HL-60/S4 treated with retinoic acid at 250 ng/mL for 4 days and 3 days (cell line): ENCODE data around the gene PDCD1.

Experiments used
- in situ Hi-C: fragments of 300-500 bp; cut with MboI; formaldehyde crosslinking; loops from 2 replicates; pipeline ENCODE4 v1.7.0; 2022; ENCODE audit warnings: low sequenced_read_pairs

The PDCD1 gene

DNA sequence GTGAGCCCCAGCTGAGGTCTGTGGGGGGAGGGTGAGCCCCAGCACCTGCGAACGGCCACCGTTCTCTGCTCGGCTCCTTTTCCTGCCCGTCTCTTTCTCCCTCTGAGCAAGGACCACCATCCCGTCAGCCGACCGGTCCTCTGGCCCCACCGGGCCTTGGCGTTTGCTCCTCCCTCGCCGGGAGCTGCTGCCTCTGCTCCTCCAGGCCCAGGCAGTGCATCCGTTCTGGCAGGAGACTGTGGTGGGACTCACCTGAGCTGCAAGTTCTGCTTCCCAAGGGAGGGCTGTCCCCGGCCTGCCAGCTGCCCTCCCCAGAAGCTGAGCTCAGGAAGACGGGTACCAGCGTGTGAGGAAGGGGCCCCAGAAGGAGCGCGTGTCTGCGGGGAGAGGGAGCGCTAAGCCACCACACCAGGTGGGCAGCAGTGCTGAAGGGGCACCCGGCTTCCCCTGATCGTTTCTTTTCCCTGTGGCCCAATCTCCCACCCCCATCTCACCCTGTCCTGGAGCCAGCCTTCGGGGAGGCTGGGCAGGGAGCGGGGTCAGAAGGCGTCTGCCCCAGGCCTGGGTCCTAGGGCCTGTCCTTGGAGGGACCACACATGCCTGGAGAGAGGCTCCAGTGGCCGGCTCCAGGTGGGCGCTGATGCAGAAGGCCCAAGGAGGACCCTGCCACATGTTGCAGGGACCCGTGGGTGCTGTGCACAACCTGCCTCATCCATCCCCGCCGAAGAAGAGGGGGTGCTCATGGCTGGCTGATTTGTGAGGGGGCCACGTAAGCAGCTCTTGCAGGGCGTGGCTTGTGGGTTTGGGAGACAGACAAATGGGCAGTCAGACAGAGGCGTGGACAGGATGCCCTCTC, 8.3 kb upstream of the PDCD1 start:
- in situ Hi-C loops: no loop called here

DNA sequence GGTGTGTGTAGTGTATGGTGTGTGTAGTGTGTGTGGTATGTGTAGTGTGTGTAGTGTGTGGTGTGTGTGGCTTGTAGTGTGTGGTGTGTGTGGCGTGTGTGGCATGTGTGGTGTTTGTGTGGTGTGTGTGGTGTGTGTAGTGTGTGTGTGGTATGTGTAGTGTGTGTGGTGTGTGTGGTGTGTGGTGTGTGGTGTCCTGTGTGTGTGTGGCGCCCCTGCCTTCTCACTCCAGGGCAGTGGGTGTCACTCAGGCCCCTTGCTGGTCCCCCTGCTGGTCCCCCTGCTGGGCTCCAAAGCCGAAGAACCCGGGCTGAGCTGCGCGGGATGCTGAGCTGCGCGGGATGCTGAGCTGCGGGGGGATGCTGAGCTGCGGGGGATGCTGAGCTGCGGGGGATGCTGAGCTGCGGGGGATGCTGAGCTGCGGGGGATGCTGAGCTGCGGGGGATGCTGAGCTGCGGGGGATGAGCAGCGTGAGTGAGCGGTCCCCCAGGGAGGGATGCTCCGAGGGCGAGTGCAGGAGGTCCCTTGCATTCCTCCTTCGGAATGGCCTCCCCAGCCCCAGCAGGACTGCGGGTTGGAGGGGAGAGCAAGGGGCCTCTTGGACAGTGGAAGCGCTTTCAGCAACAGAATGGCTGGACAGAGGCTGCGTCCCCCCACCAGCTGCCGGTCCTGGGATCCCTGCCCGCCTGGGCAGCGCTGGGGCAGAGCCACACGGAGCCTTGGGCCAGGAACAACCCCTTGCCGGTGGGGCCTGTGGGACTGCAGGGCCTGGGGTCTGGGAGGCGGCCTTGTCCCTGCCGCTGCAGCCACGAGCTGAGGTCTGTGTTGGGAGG, 7.5 kb upstream of the PDCD1 start:
- in situ Hi-C loops: no loop called here

DNA sequence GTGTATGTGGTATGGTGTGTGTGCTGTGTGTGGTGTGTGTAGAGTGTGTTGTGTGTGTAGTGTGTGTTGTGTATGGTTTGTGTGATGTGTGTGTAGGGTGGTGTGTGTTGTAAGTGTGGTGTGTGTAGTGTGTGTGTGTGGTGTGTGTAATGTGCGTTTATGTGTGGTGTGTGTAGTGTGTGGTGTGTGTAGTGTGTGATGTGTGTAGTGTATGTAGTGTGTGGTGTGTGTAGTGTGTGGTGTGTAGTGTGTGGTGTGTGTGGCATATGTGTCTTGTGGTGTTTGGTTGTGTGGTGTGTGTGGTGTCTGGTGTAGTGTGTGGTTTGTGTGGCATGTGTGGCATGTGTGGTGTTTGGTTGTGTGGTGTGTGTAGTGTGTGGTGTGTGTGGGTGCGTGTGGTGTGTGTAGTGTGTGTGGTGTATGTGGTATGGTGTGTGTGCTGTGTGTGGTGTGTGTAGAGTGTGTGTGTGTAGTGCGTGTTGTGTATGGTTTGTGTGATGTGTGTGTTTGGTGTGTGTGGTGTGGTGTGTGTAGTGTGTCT, 6.8 kb upstream of the PDCD1 start:
- in situ Hi-C loops: no loop called here

DNA sequence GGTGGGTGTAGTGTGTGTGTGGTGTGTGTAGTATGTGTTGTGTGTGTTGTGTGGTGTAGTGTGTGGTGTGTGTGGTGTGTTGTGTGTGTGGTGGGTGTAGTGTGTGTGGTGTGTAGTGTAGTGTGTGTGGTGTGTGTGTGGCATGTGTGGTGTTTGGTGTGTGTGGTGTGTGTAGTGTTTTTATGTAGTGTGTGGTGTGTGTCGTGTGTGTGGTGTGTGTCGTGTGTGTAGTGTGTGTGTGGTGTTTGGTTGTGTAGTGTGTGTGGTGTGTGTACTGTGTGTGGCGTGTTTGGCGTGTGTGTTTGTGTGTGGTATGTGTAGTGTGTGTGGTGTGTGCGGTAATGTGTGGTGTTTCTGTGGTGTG, 6.1 kb upstream of the PDCD1 start:
- in situ Hi-C loops: no loop called here

DNA sequence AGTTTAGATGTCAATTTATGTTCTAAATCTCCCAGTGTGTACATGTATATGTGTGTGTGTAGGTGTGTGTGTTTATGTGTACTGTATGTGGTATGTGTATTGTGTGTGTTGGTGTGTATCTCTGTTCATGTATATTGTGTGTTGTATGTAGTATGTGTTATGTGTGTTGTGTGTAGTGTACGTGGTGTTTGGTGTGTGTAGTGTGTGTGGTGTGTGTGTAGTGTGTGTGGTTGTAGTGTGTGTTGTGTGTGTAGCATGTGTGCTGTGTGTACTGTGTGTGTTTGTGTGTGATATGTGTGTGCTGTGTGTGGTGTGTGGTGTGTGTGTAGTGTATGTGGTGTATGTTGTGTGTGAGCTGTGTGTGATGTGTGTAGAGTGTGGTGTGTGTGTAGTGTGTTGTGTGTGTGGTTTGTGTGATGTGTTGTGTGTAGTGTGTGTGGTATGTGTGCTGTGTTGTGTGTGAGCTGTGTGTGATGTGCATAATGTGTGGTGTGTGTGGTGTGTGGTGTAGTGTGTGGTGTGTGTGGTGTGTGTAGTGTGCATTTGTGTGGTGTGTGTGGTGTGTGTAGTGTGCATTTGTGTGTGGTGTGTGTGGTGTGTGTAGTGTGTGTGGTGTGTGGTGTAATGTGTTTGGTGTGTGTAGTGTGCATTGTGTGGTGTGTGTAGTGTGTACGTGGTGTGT, 5.6 kb upstream of the PDCD1 start:
- in situ Hi-C loops: no loop called here

DNA sequence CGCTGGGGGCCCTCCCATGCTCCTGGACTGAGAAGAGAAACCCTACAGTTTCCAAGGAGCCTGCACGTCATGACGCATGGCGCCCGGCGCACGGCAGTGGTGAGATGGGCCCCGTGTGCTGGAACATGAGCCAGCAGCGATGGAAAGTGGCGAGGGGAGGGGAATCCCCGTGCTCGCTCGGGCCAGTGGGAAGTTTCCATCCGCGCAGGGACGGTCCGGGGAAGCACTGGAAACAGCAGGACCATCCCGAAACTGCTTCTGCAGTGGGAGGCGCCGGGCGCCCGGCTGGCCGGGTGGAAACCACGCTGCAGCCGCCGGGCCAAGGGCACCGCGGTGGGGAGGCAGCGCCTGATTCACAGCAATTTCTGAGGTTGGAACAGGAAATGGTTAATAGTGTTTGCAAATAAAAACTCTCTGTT, 4.9 kb upstream of the PDCD1 start:
- in situ Hi-C loops: no loop called here

DNA sequence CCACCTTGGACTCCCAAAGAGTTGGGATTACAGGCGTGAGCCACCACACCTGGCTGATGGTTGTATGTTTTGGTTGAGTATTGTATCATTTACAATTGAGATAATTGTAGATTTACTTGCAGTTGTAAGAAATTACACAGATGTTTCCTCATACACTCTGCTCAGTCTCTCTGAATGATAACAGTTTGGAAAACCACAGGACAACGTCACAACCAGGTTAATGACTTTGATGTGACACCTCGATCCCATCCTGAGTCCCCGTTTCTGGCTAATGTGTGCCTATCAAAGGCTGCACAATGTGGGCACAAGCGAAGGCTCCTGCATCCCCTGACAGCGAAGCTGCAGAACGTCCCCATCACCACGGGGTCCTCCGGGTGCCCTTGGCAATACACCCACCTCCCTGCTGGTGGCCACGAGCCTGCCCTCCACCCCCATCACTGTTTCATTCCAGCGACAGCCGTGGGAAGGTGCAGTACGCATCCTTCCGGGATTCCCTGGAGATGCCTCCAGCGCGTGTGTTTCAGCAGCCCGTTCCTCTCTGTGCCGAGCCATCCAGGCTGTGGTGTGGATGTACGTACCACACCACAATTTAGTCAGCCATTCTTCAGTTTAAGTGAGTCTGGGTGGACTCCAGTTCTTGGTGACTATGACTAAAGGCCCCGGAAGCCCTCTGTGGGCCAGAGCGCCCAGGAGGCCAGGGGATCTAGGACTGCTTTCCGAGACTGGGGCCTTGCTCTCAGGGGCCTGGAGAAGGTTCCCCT, 4.3 kb upstream of the PDCD1 start:
- in situ Hi-C loops: no loop called here

DNA sequence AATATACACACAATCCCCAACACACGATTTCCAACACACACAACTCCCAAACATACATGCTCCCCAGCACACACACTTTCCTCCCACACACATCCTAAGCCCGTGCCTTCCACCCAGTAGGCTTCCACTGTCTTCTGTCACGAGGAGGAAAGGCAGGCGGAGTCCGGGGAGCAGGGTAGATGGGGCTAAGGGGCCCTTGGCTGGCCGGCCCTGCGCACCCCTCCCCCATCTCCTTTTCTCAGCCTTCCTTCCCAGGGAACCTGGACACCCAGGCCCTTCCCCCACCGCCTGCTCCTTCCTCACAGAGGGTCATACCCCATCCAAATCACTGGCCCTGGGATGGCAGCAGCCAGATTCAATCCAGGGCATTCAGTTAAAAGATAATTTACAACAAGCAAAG, 3.4 kb upstream of the PDCD1 start:
- in situ Hi-C loops: no loop called here

DNA sequence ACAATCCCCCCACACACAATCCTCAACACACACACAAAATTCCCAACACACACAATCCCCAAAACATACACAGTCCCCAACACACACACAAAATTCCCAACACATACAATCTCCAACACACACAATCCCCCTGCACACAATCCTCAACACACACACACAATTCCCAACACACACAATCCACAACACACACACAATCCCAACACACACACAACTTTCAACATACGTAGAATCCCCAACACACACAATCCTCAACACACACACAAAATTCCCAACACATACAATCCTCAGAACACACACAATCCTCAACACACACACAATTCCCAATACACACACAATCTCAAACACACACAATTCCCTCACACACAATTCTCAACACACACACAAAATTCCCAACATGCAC, 2.6 kb upstream of the PDCD1 start:
- in situ Hi-C loops: no loop called here

DNA sequence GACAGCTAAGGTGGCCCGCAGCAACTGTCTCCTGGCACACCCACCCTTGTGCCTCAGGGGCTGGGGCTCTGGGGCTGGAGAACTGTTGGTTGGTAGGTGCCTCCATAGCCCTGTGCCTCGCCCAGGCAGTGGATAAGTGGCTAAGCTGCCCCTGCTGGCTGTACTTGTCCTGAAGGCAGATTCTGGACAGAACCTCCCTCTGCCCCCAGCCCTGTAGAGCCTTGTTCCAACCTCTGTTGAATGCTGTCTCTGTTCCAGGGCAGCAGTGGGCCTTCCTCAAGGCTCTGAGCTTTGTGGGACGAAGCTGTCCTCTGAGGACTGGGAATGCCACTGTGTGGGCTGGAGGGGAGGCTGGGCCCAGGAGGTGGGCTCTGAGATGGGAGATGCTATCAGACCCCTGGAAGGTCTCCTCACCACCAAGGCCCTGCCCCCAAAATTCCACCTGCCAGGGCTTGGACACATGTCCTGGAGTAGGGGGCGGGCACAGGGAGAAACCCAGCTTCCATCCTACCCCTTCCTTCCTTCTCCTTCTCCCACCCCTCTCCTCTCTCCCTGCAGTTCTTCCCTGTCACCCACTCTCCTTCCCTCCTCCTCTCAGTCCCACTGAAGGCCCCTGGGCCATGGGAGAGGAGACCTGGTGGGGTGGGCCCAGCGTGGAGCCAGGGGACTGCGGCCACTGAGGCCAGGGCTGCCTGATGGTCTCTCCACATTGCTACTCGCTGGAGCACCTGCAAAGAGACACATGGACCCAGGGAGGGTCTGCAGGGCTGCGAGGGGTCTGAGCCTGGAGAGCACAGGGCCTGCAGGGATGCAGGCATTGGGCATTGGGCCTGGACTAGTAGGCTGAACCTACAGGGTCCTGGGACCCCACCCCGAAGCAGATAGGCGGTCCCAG, 1.7 kb upstream of the PDCD1 start:
- in situ Hi-C loops: no loop called here

DNA sequence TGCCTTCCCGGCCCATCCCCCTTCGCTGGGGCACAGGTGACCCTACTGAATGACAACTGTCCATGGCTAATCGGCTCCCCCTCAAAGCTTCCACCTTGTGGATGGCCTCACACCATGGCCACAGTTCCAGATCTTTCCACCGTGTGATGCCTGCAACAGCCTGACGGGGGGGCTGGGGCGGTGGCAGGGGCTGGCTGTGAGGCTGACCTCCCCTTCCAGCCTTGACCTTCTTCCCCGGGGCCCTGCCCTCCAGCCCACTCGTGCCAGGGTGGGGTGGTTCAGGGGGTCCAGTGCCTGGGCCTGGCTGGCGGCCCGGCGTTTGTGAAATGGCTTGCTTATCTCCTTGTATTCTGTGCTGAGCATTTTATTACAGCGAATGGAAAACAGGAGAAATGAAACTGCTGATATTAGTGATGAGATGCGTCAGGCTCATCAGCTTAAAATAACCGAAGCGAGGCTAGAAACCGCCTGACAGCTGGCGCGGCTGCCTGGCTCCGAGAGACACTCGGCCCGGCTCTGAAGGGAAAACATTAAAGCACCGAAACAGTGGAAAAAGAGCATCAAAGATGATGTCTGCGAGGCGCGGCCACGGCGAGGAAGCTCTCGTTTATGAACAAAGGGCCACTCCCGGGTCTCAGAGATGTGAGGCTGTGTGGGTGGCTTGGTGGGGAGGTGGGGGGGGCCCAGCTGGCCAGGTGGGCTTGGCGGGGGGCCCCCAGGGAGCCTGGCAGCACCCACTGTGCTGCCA, 916 bp upstream of the PDCD1 start:
- in situ Hi-C loops: no loop called here

DNA sequence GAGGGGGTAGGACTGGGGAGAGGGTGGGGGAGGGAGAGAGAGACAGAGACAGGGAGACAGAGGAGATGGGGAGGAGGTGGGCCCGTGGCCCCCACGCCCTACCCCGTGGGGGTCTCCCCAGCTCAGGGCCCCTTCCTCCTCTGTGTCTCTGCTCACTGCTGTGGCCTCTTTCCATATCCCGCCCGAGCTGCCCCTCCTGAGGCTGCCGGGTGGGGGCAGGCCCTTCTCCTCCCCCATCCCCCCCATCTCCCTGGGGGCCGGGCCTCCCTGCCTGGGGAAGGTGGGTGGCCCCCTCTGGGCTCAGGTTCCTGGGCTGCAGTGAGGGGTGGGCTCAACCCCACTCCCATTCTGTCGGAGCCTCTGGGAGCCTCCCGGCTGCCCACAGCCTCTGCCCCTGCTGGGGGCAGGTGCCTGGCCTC, 332 bp upstream of the PDCD1 start:
- in situ Hi-C loops: no loop called here

DNA sequence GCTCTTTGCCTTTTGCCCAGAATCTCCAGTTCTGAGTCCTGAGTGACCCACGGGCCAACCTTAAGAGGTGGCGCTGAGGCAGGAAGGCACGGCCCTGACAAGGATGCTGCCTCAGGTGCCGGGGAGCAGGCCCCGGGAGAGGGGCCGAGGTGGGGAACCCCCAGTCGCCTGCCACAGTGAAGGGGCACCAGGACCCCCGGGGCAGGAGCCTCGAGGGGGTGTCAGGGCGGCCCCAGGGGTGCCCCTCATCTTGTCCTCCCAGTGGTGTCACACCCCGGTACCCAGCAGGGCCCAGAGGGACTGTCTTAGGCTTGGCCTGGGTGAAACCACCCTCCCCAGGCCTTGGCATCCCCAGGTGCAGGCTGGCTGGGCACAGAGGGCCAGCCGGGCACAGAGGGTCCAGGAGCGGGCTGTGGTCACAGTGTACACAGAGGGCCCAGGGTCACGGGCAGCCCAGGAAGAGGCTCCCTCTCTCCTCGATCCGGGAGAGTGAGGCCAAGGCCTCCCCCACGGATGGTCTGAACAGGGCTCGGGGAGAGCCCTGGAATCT, 1.0 kb downstream of the PDCD1 start:
- in situ Hi-C loops: no loop called here

DNA sequence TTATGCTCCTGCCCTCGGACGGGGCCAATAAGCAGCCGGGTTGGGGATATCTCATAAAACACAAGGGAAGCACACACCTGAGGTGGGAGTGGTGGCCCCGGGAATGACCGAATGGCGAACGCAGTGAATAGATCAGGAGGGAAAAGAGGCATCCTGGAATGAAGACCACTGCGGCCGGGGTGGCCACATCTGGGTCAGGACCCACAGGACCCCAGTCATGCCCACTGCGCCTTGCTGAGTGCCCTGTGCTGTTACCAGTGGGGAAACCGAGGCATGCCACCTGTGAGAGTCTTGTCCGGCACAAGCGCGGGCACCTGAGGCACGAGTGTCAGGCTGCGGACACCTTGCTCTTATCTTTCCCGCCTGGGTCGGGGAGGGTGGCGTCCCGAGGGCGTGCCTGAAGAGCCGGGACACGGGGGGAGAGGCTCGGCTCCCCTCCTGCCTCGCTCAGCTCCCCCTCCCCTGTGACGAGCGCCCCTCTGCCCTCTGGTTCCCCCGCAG, 1.6 kb downstream of the PDCD1 start:
- in situ Hi-C loops: no loop called here

DNA sequence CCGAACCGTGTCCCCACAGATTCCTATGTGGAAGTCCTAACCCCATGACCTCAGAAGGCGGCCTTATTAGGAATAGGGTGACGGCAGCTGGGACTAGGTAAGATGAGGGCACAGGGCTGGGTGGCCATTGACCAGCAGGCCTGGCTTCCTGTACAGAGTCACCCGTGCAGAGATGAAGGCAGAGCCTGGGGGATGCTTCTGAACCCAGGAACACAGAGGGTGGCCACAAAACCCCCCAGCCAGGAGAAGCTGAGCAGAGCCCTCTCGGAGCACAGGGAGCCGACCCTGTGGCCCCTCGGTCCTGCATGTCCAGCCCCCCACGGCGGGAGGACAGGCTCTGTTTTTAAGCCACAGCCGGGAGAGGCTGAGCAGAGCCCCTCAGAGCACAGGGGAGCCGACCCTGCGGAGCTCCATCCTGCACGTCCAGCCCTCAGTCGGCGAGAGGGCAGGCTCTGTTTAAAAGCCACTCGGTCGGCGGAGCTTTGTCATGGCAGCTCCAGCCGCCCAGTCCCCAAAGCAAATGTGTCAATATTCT, 2.7 kb downstream of the PDCD1 start:
- in situ Hi-C loops: no loop called here

DNA sequence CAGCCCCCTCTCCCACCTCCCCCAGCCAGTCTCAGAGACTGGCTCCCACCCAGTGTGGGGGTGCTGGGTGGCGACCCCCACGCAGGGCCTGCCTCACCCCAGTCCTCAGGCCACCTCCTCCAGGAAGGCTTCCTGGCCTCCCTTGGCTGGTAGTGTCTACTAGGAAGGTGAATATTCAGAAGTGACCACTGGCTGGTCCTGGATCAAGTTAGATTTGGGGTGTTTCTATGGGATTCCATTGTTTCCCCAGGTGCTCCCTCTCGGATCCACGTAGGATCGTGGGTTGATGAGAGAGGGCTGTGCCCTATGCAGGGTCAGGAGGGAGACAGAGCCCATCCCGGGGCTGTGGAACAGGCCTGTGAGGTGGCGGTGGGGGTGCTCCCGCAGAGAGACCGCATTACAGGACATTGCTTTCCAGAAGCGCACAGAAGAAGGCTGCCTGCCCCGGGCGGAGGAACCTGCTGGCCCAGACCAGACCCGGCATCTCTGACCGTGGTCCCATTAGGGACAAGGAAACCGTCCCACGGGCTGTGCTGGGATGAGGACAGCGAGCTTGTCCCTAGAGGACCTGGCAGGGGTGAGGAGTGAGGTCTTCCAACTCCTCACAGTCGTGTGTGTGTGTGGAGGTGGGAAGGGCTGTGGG, 3.3 kb downstream of the PDCD1 start:
- in situ Hi-C loops: no loop called here

DNA sequence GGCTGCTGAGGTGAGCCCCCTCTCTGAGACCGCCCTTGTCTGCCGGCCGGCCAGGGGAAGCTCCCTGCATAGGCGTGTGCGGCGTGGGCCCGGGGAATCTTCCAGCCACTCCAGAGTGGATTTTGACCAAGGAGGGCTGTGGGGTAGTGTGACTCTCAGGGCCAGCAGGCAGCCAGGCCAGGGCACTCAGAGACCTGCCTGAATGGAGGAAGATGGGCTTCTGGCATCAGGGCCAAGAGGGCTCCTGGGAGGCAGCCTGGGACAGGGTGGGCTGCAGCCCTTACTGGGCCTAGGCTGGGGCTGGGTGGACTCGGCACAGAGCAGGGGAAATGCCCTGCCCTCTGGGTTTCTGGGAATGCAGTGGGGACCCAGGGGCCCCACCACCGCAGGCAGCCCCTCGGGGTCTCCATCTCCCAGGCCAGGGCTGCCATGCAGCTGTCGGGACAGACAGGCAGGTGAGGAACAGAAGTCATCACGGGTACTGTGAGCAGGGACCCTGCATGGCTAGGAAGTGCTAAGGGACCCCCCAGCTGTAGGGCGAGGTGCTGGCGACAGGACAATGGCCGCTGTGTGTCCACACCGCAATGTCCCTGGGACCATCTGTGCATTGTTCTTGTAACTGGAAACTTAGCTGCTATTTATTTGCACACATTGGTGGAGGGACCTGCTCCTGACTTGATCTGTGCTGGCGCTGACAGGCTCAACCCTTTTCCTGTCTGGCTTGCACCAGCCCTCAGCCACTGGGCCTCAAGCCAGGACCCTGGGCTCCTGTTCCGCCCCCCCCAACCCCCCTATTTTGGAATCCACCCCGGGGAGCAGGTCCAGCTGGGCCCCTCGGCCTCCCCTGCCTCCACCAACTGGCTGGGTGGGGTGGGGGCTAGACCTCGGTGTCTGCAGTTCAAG, 4.1 kb downstream of the PDCD1 start:
- in situ Hi-C loops: no loop called here
